Measurements from ENCODE around the gene CD180.

Gene CD180

DNA sequence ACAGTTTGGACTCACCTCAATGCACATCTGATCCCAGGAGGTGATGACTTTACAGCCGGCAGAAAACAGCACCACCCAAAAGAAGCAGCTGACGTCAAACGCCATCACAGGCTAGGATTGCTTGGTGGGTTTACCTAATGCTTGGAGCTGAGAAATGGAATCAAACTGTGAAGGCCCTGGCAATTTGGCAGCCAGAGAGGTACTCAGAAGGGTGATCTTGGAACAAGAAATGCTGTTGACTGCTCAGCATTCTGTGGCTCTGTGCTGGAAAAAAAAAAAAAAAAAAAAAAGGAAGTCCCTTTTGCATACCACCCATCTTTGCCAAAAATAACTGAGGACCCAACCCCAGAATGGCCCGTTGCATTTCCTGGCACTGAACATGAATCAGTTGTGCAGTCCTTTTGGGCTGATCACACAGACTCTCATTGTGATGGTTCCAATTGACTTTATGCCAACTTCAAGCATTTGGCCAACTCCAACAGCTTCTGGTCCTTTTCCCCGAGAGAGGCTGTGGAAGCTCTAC, at the start of gene CD180:
TSS of gene CD180 (minus strand) at position 263 of the 523 bp plus-strand sequence. CDS start at position 105, 158 bp downstream.
- in situ Hi-C loops (cut with MboI; ENCODE audit: low sequenced_read_pairs, unreplicated experiment) = no loop called here
- TF ChIP-seq, protein P1, sequence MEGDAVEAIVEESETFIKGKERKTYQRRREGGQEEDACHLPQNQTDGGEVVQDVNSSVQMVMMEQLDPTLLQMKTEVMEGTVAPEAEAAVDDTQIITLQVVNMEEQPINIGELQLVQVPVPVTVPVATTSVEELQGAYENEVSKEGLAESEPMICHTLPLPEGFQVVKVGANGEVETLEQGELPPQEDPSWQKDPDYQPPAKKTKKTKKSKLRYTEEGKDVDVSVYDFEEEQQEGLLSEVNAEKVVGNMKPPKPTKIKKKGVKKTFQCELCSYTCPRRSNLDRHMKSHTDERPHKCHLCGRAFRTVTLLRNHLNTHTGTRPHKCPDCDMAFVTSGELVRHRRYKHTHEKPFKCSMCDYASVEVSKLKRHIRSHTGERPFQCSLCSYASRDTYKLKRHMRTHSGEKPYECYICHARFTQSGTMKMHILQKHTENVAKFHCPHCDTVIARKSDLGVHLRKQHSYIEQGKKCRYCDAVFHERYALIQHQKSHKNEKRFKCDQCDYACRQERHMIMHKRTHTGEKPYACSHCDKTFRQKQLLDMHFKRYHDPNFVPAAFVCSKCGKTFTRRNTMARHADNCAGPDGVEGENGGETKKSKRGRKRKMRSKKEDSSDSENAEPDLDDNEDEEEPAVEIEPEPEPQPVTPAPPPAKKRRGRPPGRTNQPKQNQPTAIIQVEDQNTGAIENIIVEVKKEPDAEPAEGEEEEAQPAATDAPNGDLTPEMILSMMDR (IDR thresholded peaks at IDR 0.05; ENCODE audit: borderline replicate concordance, control extremely low read depth, extremely low read depth, insufficient read depth, missing control alignments) = no peak
- no peak for DNase-seq (ENCODE audit: low spot score)

DNA sequence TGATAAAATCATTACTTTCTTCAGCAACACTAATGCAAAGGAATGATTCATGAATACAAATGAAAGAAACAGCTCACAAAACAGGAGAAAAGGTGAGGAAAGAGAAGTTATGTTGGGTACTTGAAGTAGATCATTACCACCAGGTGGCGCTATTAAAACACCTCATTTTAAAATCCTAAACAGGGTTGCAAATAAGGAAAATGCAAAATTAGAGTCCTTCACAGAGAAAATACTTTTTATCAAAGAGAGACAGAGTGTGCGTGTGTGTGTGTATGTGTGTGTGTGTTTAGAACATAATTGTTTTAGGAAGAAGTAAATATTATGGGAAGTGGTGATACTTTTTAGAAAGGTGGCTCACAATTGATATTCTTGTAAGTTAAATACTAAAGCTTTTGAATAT, 49.5 kb upstream of the CD180 start:
- in situ Hi-C loops (cut with MboI; ENCODE audit: low sequenced_read_pairs, unreplicated experiment) = loop anchor here (10.0 to 25.0 kb wide), 3 partner anchors 1009 to 1766 kb away; no protein-coding TSS in a partner anchor
- peak; percentile 34 for DNase-seq (ENCODE audit: low spot score)
- TF ChIP-seq, protein P1 (IDR thresholded peaks at IDR 0.05; ENCODE audit: borderline replicate concordance, control extremely low read depth, extremely low read depth, insufficient read depth, missing control alignments) = peak; percentile 39

DNA sequence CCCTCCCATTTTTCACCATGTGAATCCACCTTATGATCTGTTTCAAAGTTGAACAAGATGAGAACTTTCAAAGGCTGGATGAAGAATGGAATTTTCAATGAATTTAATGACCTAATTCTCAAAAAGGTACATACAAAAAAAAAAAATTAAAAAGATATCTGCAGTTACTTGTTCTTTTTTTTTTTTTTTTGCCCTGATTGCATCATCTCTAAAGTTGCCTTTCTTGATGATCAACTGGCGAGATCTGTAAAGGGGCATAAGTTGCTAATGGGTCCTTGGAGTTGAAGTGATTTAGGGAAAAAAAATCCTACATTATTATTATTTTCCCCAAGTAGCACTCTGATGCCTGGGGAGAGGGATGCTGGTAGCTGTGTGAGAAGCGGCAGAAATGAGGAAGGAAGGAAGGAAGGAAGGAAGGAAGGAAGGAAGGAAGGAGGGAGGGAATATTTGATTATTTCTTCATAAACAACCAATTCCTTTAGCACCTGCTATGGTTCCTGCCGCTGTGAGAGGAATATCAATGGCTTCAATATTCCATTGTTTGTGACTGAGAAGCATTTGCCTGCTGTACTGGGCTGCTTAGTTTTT, 48.8 kb upstream of the CD180 start:
- no peak for DNase-seq (ENCODE audit: low spot score)
- in situ Hi-C loops (cut with MboI; ENCODE audit: low sequenced_read_pairs, unreplicated experiment) = loop anchor here (10.0 to 25.0 kb wide), 3 partner anchors 1009 to 1767 kb away; no protein-coding TSS in a partner anchor
- TF ChIP-seq, protein P1 (IDR thresholded peaks at IDR 0.05; ENCODE audit: borderline replicate concordance, control extremely low read depth, extremely low read depth, insufficient read depth, missing control alignments) = no peak

DNA sequence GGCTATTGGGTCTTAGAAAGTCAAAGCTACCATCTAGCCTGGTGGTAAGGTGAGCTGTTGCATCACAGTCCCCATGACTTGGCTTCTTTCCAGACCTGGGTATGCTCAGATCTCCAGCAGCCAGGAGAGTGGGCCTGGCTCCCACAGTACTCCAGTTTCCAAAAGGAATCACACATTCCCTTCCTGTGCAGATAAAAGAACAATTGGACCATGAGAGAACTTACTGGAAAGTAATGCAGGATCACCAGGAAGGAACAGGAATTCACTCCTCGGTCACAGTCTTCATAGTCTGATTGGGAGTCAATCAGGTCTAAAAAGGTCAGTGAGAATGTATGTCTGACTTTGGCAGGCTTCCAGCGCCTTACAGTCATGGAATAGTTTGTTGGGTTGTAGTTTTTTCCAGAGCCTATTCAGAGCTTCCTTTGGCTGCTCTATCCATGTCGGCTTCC, 47.8 kb upstream of the CD180 start:
- TF ChIP-seq, protein P1 (IDR thresholded peaks at IDR 0.05; ENCODE audit: borderline replicate concordance, control extremely low read depth, extremely low read depth, insufficient read depth, missing control alignments) = no peak
- DNase-seq (ENCODE audit: low spot score) = no peak
- in situ Hi-C loops (cut with MboI; ENCODE audit: low sequenced_read_pairs, unreplicated experiment) = loop anchor here (10.0 to 25.0 kb wide), 3 partner anchors 1010 to 1768 kb away; no protein-coding TSS in a partner anchor

DNA sequence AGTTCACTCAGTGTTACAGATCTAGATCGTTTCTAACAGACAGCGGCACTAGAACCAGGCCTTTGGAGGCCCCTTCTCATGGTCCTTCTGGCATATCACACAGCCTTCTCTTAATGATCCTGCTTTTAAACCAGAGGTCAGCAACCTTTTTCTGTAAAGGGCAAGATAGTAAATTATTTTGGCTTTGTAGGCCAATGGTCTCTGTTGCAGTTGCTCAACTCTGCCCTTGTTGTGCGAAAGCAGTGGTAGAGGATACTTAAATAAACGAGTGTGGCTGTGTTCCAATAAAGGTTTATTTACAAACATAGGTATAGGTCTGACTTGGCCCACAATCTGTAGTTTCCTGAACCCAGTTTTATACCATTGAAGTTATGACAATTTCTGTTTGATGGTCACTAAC, 47.3 kb upstream of the CD180 start:
- in situ Hi-C loops (cut with MboI; ENCODE audit: low sequenced_read_pairs, unreplicated experiment) = loop anchor here (10.0 to 25.0 kb wide), 3 partner anchors 1011 to 1768 kb away; no protein-coding TSS in a partner anchor
- TF ChIP-seq, protein P1 (IDR thresholded peaks at IDR 0.05; ENCODE audit: borderline replicate concordance, control extremely low read depth, extremely low read depth, insufficient read depth, missing control alignments) = no peak
- no peak for DNase-seq (ENCODE audit: low spot score)

DNA sequence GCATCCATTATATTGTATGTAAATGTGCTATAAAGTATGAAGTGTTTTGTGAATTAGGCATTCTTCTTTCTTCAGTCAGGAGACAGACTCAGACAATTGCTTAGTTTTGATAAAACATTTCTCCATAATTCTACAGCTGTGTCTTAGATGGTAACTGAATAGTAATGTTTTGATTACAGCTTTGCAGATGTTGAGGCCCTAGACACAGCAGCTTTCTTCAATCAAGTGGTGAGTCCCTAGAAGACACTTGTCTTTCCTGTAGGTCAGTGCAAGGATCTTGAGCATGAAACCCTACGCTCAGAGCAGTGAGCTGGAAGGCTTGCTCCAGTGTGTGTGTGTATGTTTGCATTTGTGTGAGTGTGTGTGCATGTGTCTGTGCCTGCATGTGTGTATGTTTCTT, 46.8 kb upstream of the CD180 start:
- TF ChIP-seq, protein P1 (IDR thresholded peaks at IDR 0.05; ENCODE audit: borderline replicate concordance, control extremely low read depth, extremely low read depth, insufficient read depth, missing control alignments) = no peak
- no peak for DNase-seq (ENCODE audit: low spot score)
- in situ Hi-C loops (cut with MboI; ENCODE audit: low sequenced_read_pairs, unreplicated experiment) = loop anchor here (10.0 to 25.0 kb wide), 3 partner anchors 1011 to 1769 kb away; no protein-coding TSS in a partner anchor

Measured in GM13976 (cell line).